ENCODE measurements around the gene LRMDA. TPM values are rescaled to one million over a fixed set of nuclear protein-coding genes. Genes with fewer than 3 reads are reported as not detected.

Gene LRMDA
- total and polyA plus RNA-seq, 2 of the 13 experiments (the other 11 are each of a cell fraction or from before 2014, with no cell fraction given), result 13.4 to 22.0 TPM

GRCh38 chr10:75655791-75656451, 224.5 kb downstream of the LRMDA start (continued):
- TF ChIP-seq, protein P1, sequence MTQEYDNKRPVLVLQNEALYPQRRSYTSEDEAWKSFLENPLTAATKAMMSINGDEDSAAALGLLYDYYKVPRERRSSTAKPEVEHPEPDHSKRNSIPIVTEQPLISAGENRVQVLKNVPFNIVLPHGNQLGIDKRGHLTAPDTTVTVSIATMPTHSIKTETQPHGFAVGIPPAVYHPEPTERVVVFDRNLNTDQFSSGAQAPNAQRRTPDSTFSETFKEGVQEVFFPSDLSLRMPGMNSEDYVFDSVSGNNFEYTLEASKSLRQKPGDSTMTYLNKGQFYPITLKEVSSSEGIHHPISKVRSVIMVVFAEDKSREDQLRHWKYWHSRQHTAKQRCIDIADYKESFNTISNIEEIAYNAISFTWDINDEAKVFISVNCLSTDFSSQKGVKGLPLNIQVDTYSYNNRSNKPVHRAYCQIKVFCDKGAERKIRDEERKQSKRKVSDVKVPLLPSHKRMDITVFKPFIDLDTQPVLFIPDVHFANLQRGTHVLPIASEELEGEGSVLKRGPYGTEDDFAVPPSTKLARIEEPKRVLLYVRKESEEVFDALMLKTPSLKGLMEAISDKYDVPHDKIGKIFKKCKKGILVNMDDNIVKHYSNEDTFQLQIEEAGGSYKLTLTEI (CRISPR knock-in tag; conservative IDR thresholded peaks at IDR 0.05), result no peak
- TF ChIP-seq, protein P2, sequence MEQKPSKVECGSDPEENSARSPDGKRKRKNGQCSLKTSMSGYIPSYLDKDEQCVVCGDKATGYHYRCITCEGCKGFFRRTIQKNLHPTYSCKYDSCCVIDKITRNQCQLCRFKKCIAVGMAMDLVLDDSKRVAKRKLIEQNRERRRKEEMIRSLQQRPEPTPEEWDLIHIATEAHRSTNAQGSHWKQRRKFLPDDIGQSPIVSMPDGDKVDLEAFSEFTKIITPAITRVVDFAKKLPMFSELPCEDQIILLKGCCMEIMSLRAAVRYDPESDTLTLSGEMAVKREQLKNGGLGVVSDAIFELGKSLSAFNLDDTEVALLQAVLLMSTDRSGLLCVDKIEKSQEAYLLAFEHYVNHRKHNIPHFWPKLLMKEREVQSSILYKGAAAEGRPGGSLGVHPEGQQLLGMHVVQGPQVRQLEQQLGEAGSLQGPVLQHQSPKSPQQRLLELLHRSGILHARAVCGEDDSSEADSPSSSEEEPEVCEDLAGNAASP (CRISPR knock-in tag; IDR thresholded peaks at IDR 0.05; ENCODE audit: borderline replicate concordance), result peak; percentile 93; the same call in 1 of the 2 replicates
- 0 out of 2 replicates have a peak, but pooled peaks have one; percentile 54 for TF ChIP-seq CHD4 (IDR thresholded peaks at IDR 0.05; ENCODE audit: borderline replicate concordance, low read length)
- 0 out of 2 replicates have a peak, but pooled peaks have one; percentile 24 for TF ChIP-seq KLF15 (CRISPR knock-in tag; IDR thresholded peaks at IDR 0.05; ENCODE audit: borderline replicate concordance)
- peak; percentile 85; the same call in 1 of the 2 replicates for TF ChIP-seq RXRA (CRISPR knock-in tag; IDR thresholded peaks at IDR 0.05)
- TF ChIP-seq, protein P3, sequence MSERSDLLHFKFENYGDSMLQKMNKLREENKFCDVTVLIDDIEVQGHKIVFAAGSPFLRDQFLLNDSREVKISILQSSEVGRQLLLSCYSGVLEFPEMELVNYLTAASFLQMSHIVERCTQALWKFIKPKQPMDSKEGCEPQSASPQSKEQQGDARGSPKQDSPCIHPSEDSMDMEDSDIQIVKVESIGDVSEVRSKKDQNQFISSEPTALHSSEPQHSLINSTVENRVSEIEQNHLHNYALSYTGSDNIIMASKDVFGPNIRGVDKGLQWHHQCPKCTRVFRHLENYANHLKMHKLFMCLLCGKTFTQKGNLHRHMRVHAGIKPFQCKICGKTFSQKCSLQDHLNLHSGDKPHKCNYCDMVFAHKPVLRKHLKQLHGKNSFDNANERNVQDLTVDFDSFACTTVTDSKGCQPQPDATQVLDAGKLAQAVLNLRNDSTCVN (CRISPR knock-in tag; IDR thresholded peaks at IDR 0.05; ENCODE audit: borderline replicate concordance), result no peak
- TF ChIP-seq, protein P4, sequence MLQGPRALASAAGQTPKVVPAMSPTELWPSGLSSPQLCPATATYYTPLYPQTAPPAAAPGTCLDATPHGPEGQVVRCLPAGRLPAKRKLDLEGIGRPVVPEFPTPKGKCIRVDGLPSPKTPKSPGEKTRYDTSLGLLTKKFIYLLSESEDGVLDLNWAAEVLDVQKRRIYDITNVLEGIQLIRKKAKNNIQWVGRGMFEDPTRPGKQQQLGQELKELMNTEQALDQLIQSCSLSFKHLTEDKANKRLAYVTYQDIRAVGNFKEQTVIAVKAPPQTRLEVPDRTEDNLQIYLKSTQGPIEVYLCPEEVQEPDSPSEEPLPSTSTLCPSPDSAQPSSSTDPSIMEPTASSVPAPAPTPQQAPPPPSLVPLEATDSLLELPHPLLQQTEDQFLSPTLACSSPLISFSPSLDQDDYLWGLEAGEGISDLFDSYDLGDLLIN (CRISPR knock-in tag; IDR thresholded peaks at IDR 0.05; ENCODE audit: borderline replicate concordance), result no peak
- no peak for TF ChIP-seq TGIF2 (CRISPR knock-in tag; IDR thresholded peaks at IDR 0.05)
- no peak for TF ChIP-seq YEATS2 (CRISPR knock-in tag; IDR thresholded peaks at IDR 0.05; ENCODE audit: borderline replicate concordance)

Data from HepG2 (cell line).